ENCODE data around the gene PTPRN2.

Gene PTPRN2

GRCh38 chr7:157690833-157691585 lies 896.6 kb downstream of the PTPRN2 start:
- DNase-seq (ENCODE audit: low read depth), result no peak

- DNase-seq (ENCODE audit: low read depth), result no peak
These were observed 897.4 kb downstream of the PTPRN2 start for GRCh38 chr7:157690058-157690832.

DNA sequence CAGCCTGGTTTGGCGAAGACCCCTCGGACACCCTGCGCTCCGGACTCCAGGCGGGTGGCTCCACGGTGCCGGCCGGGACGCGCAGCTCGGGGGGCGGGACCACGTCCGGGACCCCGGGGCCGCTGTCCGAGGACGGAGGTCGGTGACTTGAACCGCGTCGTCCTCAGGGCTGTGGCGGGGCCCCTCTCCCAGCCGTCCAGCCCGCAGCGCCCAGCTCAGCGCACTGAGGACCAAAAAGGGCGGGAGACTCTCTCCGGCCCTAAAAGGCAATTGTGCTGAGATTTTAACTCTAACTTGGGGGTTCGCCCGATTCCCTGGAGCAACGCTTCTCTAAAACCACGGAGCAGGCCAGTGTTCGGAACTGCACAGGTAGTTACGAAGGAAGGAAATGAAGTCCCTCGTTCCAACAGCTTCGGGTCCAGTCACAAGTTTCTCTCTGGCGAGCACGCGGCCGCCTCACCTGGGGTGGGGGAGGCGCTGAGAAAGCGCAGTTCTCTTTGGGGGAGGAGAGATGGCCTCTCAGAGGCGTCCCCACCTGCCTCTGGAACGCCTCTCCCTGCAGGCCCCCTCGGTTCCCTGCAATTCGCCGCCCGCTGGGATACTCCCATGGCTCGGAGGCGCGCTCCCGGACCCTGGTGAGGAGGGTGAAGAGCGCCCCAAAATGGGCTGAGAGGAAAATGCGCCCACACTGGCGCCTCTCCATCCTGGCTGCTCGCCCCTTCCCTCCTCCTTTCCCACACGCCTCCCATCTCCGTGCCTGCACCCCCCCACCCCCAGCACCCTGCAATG lies 898.2 kb downstream of the PTPRN2 start:
- no peak for DNase-seq (ENCODE audit: low read depth)

GRCh38 chr7:157688533-157689268 lies 898.9 kb downstream of the PTPRN2 start:
- DNase-seq (ENCODE audit: low read depth), result no peak

- DNase-seq (ENCODE audit: low read depth), result no peak
These were observed 899.6 kb downstream of the PTPRN2 start for GRCh38 chr7:157687845-157688532.

DNA sequence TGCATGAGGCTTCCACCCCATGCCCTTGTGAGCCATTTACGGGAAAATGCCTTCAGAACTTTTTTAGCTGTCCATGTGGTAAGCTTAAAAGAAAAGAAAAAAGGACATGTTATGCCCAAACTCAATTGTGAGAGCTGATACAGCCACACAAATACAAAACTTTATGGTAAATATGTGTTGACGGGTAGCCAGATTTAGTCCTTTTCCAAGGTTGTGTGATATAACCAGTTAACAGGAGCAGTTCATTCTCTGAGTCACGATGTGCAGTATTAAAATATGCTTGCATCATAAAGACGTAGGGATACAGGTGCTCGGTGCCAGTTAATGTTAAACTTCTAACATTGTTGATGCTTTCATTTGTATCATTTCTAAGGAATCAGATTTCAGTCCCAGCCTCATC lies 900.5 kb downstream of the PTPRN2 start:
- DNase-seq (ENCODE audit: low read depth), result no peak

DNA sequence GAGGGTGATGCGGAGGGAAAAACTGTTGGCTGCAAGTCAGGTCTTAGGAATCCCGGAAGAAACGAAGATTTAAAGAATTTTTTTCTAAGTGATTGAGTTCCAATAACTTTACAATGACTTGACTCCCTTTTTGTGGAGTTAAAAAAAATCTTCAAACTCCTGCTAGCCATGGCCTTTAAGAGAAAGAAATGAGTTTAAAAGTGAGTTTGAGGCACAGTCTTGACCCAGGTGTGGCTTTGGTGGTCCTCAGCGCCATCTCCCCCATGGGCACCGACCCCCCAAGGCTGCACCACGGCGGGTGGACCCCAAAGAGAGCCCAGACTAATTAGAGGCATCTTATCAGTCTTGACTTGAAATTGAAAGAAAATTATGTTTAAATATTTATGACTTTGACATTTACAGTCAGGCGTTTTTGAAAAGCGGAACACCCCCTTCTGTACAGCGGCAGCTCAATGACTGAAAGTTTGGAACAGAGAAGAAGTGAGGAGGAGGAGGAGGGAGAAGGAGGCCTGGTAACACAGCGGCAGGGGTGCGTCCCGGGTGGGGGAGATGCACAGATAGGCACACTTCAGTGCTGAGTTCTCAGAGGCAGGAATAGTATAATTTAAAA lies 901.2 kb downstream of the PTPRN2 start:
- no peak for DNase-seq (ENCODE audit: low read depth)

GRCh38 chr7:157685430-157686284 lies 902.0 kb downstream of the PTPRN2 start:
- DNase-seq (ENCODE audit: low read depth), result no peak

DNA sequence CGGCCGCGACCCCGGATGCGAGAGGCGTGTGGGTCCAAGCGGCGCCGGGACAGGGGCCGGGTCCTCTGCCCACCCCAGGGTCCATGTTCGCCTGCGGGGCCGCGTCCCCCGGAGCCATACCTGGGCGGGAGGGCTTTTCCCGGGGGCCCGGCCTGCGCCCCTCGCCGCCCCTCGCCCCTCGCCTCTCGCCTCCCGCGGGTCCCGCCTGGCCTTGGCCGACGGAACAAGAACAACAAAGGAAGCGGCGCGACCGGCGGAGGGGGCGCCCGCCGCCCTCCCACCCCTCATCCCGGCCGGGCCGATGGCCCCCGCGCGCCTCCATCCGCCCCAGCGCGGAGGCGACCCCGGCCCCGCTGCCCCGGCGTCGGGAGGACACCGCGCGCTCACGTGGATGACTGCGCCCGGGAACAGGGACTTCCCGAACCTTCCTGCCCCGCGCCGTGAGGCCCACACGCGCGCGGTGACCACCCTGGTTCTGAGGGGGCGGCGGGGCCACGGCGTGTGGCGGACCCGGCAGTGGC lies 902.7 kb downstream of the PTPRN2 start:
- no peak for DNase-seq (ENCODE audit: low read depth)

- DNase-seq (ENCODE audit: low read depth), result no peak
These were observed 903.3 kb downstream of the PTPRN2 start for GRCh38 chr7:157684157-157684908.

DNA sequence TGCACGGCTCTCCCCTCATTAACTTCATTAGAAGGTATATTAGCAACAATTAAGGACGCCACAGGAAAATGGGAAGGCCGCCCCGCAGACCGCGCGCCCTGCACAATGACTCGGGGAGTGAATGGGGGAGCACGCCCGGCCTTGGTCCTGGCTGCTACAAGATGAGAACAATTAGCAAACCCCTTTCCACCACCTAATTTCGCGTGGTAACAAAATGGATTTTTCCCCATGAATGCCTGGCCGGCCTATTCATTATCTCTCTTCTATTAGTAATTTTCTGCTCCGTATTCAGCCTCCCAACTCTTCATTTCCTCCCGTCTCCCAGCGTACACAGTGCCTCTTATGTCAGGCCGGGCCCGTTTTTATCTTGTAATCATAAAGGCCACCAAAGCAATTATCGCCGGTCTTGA lies 903.9 kb downstream of the PTPRN2 start:
- no peak for DNase-seq (ENCODE audit: low read depth)

- DNase-seq (ENCODE audit: low read depth), result no peak
These were observed 904.5 kb downstream of the PTPRN2 start for GRCh38 chr7:157682946-157683746.

DNA sequence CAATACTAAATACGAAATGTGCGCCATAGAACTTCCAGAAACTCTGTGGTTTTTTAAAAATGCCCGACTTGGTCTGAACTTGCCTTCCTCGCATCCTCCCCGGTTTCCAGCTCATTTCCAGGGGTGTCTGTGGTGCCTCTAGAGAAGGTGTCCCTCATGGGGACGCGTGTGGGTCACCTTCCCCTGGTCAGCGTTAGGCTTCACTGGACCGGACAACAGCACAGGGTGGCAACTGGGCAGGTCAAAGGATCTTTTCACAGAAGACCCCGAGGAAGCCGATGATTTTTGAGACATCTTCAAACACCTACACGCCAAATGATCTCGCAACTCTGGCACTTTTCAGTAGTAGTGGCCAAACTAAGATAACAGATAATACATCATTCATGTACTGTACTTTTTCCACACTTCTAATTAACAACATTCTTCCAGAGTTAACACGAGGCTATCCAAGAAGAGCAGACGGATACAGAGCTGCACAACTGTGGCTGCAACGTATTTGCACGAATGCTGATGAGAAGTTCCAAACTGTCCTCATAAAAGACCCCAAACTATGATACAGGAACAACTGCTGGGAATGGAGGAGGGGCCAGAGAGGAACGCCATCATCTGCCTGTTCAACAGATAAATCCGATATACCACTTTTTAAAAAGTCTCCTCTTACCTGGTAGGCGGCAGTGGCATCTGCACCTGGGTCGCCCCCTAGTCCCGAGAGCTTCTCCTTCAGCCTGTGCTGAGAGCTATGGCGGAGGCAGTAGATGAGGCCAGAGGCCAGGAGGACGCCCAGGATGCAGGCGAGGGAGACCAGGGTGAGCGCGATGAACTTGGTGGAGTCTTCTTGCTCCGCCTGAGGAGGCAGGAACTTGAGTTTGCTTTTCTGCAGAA lies 905.3 kb downstream of the PTPRN2 start:
- DNase-seq (ENCODE audit: low read depth), result no peak

- DNase-seq (ENCODE audit: low read depth), result no peak
These were observed 908.0 kb downstream of the PTPRN2 start for GRCh38 chr7:157679607-157680006.

- no peak for DNase-seq (ENCODE audit: low read depth)
These were observed 909.1 kb downstream of the PTPRN2 start for GRCh38 chr7:157678501-157678900.

GRCh38 chr7:157676456-157677255 lies 911.0 kb downstream of the PTPRN2 start:
- no peak for DNase-seq (ENCODE audit: low read depth)

All from stimulated activated CD4-positive, alpha-beta T cell treated with anti-CD3 and anti-CD28 coated beads, Interleukin-2, amount 100 ng/mL, for 4 hours (primary cell).